NCI-H187 (cell line): ENCODE measurements around the gene RND1.

Experiments
- DNase-seq, 2 experiments: peaks; one replicate each; lab custom pipeline; 2025; lab: John Stamatoyannopoulos, UW

Gene RND1

DNA sequence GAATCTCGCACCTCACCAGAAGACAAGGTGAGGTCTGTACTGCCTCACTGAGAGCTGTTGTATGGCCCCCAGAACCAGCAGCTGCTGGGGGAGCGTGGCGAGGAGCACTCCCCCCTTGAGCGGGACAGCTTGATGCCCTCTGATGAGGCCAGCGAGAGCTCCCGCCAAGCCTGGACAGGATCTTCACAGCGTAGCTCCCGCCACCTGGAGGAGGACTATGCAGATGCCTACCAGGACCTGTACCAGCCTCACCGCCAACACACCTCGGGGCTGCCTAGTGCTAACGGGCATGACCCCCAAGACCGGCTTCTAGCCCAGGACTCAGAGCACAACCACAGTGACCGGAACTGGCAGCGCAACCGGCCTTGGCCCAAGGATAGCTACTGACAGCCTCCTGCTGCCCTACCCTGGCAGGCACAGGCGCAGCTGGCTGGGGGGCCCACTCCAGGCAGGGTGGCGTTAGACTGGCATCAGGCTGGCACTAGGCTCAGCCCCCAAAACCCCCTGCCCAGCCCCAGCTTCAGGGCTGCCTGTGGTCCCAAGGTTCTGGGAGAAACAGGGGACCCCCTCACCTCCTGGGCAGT lies 38.1 kb downstream of the RND1 start:
- DNase-seq, result no peak

GRCh38 chr12:48827026-48827425 lies 38.6 kb downstream of the RND1 start:
- DNase-seq, result no peak

GRCh38 chr12:48826209-48826855 lies 39.3 kb downstream of the RND1 start:
- DNase-seq, result no peak

- DNase-seq, result no peak
Observed at GRCh38 chr12:48824905-48825304, 40.8 kb downstream of the RND1 start.

DNA sequence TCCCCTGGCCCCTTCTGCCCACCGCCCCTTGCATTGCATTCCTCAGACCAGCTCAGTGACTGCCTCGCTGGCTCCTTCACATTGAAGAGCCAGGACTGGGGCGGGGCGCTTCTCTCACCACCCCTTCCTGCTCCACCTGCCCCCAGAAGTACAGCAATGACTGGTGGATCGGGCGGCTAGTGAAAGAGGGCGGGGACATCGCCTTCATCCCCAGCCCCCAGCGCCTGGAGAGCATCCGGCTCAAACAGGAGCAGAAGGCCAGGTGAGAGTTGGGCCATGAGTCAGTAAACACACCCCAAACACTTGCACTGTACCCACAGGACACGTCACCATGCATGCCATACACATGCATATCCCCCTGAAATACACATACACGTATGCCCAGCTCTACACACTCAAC lies 41.6 kb downstream of the RND1 start:
- DNase-seq, result peak in 1 of 2 experiments; percentile 52

DNA sequence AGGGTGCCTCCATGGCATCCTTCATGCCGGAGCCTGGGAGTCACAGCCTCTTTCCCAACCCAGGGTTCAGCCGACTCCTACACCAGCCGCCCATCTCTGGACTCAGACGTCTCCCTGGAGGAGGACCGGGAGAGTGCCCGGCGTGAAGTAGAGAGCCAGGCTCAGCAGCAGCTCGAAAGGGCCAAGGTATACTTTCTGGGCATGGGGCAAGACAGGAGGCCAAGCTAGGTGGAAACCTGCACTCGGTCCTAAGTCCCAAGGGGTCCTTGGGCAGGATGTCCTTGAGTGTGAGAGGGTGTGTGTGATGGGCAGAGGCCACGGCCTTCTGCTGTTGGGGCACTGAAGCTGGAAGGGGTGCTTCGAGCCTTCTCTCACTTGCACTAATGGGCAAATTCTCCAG lies 42.4 kb downstream of the RND1 start:
- no peak for DNase-seq

- no peak for DNase-seq
Observed at GRCh38 chr12:48822711-48823110, 43.0 kb downstream of the RND1 start.

DNA sequence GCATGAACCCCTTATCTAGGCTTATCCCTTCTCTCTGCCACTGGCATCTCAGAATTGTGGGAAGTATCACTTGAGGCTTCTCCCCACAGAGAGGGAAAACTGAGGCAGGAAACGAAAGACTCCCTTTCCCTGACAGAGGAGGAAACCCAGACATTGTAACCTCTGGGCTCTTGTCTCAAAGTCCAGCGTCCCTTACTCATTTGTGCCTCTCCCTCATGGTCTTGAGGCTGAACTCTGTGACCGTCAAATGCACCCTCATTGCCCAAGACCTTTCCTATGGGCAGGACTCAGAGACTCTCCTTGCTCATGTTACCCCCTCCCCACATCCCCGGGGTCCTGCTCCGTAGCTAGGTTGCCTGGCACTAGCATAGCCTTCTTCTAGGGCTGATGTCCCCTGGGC lies 43.5 kb downstream of the RND1 start:
- DNase-seq, result no peak

DNA sequence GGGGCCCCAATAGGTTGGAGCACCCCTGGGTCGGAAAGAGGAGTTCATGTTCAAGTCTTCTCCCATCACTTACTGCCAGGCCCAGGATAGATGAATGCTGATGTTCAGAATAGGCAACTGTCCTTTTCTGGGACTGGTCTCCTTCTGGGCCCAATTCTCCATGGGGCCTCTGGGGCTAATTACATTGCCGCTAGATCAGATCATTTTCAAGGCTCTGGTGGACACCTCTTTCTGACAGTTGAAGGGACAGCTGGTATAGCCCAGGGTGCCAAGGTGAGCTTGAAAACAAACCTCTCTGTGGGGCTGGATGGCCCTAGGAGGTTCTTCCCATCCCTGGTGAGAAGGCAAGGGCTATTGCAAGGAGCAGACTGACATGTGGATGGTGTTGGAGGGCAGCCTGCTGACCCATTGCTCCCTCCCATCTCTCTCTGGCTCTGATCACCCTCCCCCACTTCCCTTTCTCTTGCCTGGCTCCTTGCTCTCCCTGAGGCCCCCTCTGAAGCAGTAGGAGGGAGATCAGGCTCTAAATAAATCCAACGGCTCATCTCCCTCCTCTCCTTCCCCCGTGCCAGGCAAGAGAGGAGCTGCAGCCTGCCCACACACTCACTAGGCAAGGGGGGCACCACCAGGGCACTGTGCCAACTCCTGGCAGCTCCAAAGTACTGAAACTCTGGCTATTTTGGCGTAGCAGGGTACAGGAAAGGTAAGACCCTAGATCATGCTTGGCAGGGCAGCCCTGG lies 45.5 kb downstream of the RND1 start:
- no peak for DNase-seq

- peak in 1 of 2 experiments; percentile 56 for DNase-seq
Observed at GRCh38 chr12:48818831-48819590, 46.7 kb downstream of the RND1 start.

- peak; percentile 75 to 88 for DNase-seq
Observed at GRCh38 chr12:48817873-48818830, 47.5 kb downstream of the RND1 start, which contains the start of gene CACNB3. TSS of gene CACNB3 (plus strand) at chr12:48818496. CDS start at chr12:48818930, 434 bp downstream.

DNA sequence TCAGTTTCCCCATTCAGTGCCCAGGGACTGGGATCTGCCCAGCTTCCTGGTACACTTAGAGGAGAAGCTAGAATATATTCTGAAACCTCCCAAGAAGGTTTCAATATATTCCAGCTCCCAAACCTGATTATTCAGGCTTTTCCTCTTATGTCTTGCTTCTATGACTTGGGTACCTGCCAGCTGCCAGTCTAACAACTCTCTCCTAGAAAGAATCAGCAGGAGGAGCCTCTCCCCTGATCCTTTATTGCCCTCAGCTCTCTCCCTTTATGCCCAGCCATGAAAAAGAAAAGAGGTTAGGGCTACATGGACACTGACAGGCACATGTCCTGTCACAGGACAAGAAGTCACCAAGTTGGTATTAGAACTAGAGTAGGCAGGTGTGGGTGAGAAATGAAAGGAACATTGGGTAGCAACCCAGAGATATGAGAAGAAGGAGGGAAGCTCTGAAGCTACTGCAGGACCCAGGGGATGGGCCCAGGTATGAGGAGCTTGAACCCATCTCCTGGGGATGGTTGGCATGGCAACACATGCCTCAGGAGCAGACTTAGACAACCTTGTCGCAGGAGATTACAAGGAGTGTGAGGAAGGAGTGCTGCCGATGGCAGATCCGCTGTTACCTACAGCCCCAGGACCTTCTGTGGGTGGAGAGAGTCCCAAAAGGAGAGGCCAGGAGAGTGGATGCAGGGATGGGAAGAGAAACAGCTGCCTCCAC lies 49.4 kb downstream of the RND1 start:
- no peak for DNase-seq

GRCh38 chr12:48815126-48816110 lies 50.3 kb downstream of the RND1 start:
- DNase-seq, result peak; percentile 80 to 84

- DNase-seq, result peak; percentile 55 to 72
Observed at GRCh38 chr12:48814262-48815125, 51.2 kb downstream of the RND1 start.

GRCh38 chr12:48813465-48814261 lies 52.0 kb downstream of the RND1 start:
- no peak for DNase-seq

DNA sequence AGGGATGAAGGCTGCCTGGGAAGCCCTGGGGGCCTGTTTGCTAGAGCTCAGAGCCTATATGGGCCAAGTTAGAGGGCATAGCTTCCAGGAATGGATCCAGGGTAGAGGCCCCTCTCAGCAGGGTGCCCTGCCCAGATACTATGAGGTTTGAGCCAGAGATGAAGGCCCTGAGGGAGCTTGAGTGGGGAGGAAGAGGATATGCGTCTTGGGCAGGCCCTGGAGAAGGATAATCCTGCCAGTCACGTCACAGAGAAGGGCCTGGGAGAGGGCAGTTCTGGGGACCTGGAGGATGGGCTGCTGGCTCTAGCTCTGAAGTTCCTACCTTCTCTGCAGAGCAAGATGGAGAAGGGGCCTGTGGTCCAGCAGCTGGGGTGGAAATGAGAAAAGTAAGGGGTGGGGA lies 53.3 kb downstream of the RND1 start:
- DNase-seq, result no peak

GRCh38 chr12:48811437-48812090 lies 54.1 kb downstream of the RND1 start:
- DNase-seq, result no peak
